HG03175 (cell line): Measurements from ENCODE around the gene LETM1.

Experiments used
- ATAC-seq: cut with Tn5 transposase; IDR thresholded peaks from one replicate; pipeline ENCODE4 v1.9.1; 2021; ENCODE audit warnings: mild to moderate bottlenecking, moderate library complexity; ENCODE audit not compliant: unreplicated experiment

LETM1 gene

GRCh38 chr4:1797298-1797860 lies 58.6 kb downstream of the LETM1 start:
- ATAC-seq, result no peak

- ATAC-seq, result no peak
Observed at GRCh38 chr4:1796486-1797204, 59.3 kb downstream of the LETM1 start.

GRCh38 chr4:1795299-1796195 lies 60.4 kb downstream of the LETM1 start:
- ATAC-seq, result no peak

GRCh38 chr4:1794809-1795298 lies 61.1 kb downstream of the LETM1 start:
- ATAC-seq, result no peak

- no peak for ATAC-seq
Observed at GRCh38 chr4:1793940-1794808, 61.8 kb downstream of the LETM1 start.

GRCh38 chr4:1793496-1793840 lies 62.5 kb downstream of the LETM1 start:
- ATAC-seq, result no peak

GRCh38 chr4:1792832-1793495 lies 63.0 kb downstream of the LETM1 start, which contains the start of gene FGFR3:
FGFR3 (plus strand) TSS chr4:1793293; CDS start chr4:1793935, 642 bp downstream.
- no peak for ATAC-seq

- ATAC-seq, result no peak
Observed at GRCh38 chr4:1792158-1792831, 63.7 kb downstream of the LETM1 start.

- no peak for ATAC-seq
Observed at GRCh38 chr4:1790005-1790404, 66.0 kb downstream of the LETM1 start.

- no peak for ATAC-seq
Observed at GRCh38 chr4:1789552-1789951, 66.4 kb downstream of the LETM1 start.

GRCh38 chr4:1788254-1788973 lies 67.5 kb downstream of the LETM1 start:
- no peak for ATAC-seq

GRCh38 chr4:1787411-1788077 lies 68.4 kb downstream of the LETM1 start:
- ATAC-seq, result no peak

- ATAC-seq, result no peak
Observed at GRCh38 chr4:1786544-1787362, 69.2 kb downstream of the LETM1 start.

- ATAC-seq, result no peak
Observed at GRCh38 chr4:1785592-1785991, 70.4 kb downstream of the LETM1 start.

GRCh38 chr4:1784789-1785591 lies 71.0 kb downstream of the LETM1 start:
- no peak for ATAC-seq

GRCh38 chr4:1784395-1784788 lies 71.6 kb downstream of the LETM1 start:
- no peak for ATAC-seq

- ATAC-seq, result no peak
Observed at GRCh38 chr4:1783970-1784369, 72.0 kb downstream of the LETM1 start.
